GM18951 (cell line): Measurements from ENCODE around the gene AP2B1.
"Not testable (repeated sequence)": the region's sequence is repeated elsewhere in the genome, so short reads cannot be mapped to it uniquely, and the experiment has no call there.

Experiments used
- POLR2A ChIP-seq: IDR thresholded peaks from 4 replicates; pipeline ENCODE4 v1.6.1; 2011; ENCODE audit warnings: mild to moderate bottlenecking; ENCODE audit not compliant: insufficient read length, insufficient read depth; ENCODE audit errors: extremely low read depth
- in situ Hi-C: fragments of 300-500 bp; cut with MboI; formaldehyde crosslinking; loops from one replicate; pipeline ENCODE4 v1.12.0; 2022; ENCODE audit warnings: low sequenced_read_pairs, mixed read lengths, inconsistent platforms; ENCODE audit not compliant: unreplicated experiment

AP2B1 gene

DNA sequence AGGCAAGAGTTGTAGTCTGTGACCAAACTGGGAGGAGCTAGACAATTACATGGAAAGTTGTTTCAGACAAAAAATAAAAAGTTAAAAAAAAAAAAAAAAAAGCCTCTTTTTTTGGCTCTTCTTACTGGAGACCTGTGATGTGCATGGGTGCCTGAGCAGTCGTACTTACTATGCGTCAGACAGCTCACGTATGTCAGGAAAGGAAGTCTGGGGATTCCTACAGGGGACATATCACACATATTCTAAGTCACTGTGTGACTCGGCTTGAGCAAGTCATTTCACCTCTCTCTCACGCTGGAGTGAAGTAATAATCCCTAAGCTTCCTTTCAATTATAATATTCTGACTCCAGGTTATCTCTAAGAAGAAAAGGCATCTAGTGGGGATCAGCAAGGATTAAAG lies 32.5 kb upstream of the AP2B1 start:
- in situ Hi-C loops: no loop called here
- TF ChIP-seq POLR2A: no peak

DNA sequence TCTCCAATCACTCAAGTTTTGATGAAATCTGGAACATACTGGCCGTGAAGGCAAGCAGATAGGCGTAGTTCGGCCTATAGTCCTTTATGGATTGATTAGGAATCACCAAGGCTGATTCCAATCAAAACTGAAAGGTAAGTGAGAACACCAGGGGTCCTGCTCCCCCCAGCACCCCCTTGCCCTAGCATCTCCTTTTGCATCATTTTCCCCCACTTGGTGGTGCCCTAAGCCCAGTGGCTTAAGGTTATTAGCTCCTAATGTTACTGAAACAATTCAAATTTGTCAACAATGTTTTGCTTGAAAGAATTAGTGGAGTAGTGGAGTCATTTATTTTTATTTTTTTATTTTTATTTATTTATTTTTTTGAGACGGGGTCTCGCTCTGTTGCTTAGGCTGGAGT lies 31.4 kb upstream of the AP2B1 start:
- in situ Hi-C loops: no loop called here
- TF ChIP-seq POLR2A: no peak

DNA sequence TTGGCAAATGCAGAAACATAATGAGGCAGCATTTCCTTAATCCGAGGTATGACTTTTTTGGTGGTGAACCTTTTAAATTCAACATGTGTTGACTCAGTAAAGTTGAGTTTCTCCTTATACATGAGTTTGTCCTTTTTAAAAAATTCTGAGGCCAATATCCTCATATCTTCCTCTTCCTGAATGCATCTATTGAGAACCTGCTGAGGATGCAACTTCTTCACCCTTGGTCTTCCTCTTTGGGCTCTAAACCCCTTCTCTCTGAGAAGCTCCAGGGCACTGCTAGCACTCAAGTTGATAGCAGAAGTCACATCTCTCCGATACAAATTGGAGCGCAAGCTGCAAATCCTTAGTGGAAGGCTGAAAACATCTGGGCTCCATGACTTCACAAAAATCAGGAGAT lies 29.8 kb upstream of the AP2B1 start:
- in situ Hi-C loops: no loop called here
- TF ChIP-seq POLR2A: no peak

DNA sequence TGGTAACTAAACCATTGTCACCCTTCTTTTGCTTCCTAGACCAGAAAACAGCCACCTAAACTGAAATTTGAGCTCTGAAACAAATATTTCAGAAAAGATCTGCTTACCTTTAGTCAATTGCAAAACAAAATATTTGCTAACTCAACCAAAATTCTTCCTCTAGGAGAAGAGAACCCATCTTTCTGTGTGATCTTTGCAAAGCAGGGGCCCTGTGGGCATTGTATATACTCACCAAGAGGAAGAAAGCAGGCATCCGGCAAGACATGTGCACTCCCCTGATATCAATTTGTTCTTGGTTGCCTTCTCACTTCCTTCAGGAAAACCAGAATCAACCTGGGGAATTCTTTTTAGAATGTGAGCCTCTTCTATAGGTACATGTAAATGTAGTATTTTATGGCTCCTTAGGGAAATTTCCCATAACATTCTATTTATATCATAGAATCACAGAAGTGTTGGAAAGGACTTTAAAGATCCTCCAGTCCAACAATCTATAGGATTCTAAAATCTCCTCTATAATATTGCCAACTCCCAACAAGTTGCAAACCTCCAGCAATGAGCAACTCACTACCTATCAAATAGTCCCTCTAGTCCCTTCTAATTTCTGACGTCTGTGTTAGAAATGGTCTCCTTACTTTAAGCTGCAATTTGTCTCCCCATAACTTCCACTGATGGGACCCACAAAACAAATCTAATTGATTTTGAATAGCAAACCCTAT lies 27.5 kb upstream of the AP2B1 start:
- no peak for TF ChIP-seq POLR2A
- in situ Hi-C loops: no loop called here

DNA sequence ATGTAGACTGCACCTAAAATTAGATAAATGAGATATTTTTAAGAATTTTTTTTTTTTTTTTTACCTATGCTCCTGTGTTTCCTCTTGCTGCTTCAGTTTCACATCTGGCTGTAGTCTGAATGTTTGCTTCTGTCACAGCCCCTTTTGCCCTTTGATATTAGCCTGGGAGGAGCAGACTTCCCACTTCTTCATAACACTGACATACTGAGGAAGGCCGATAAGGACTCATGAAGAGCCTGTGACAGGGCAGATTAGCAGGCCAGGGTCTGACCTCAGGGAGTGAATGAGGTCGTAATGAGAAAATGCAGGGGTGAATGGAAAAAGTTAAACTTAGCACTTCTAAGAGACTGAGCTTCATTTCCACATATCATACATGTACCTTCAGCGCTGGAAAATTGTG lies 26.4 kb upstream of the AP2B1 start, which contains the start of gene SLFN14:
SLFN14 (minus strand) TSS at position 117 of the 400 bp plus-strand sequence. CDS start 2,757 bp downstream, outside the sequence.
- no peak for TF ChIP-seq POLR2A
- in situ Hi-C loops: no loop called here

DNA sequence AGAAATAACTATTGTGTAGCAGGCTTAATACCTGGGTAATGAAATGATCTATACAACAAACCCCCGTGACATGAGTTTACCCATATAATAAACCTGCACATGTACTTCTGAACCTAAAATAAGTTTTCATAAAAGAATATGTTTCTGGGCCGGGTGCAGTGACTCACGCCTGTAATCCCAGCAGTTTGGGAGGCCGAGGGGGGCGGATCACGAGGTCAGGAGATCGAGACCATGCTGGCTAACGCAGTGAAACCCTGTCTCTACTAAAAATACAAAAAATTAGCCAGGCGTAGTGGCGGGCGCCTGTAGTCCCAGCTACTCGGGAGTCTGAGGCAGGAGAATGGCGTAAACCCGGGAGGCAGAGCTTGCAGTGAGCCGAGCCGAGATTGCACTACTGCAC lies 23.9 kb upstream of the AP2B1 start:
- in situ Hi-C loops: not testable (repeated sequence)

DNA sequence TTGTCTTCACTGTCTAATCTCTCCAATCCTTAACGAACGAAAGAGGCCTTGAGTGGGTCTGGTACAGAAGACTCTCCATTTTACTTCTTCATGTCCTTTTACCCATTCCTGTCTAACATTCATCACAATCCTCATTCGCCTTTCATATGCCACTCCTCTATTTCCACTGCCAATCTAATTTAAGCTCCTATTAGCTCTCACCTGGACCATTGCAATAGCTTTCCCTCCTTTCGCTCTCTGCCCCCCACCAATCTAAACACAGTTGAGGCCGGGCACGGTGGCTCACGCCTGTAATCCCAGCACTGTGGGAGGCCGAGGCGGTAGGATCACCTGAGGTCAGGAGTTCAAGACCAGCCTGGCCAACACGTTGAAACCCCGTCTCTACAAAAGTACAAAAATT lies 20.2 kb upstream of the AP2B1 start:
- in situ Hi-C loops: no loop called here
- TF ChIP-seq POLR2A: no peak

DNA sequence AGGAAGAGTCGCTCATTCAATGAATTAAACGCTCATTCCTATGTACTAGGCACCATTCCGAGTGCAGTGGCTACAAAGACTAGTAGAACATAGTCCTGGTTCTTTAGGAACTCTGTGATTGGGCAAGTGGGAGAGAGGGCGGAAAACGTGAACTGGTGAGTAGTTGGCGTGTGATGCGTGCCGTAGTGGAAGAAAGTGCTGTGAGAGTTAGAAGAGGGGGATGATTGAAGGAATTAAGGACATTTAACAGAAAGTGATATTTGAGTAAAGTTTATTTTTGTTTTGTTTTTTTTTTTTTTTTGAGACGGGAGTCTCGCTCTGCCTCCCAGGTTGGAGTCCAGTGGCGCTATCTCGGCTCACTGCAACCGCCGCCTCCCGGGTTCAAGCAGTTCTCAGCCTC lies 18.6 kb upstream of the AP2B1 start:
- TF ChIP-seq POLR2A: no peak
- in situ Hi-C loops: no loop called here

DNA sequence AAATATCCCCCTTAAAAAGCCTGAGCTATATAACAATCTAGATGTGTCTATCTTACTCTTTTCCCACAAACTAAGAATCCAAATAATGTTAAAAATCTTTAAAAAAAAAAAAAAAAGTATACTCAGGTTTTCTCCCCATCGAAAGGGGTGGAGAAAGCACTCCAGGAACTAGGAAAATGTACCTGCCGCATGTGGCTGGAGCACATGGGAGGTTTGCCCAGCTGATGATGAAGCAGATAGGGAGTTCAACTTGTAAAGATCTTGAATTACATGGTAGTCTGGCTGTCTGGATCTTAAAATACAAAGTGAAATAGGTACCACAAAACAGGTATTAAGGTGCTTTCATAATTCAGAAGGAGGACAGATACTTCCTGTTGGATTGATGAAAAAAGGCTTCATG lies 17.7 kb upstream of the AP2B1 start:
- in situ Hi-C loops: no loop called here
- TF ChIP-seq POLR2A: no peak

DNA sequence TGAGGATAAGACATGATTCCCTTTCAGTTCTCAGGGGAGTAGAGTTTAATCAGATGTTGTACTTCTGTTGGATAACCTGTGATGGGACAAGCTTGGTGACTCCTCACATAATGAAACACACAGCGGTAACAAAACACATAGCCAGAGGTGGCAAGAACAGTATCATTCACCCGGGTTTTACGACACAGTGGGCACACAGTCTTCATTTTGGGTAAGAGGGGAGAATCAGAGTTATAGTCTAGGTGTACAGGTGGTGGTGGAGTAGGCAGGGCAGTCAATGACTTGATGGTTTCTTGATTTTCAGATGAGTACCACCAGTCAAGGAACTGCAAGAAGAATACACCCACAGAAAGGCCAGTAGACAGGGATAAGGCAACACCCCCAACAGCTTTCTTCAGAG lies 11.4 kb upstream of the AP2B1 start:
- in situ Hi-C loops: no loop called here

DNA sequence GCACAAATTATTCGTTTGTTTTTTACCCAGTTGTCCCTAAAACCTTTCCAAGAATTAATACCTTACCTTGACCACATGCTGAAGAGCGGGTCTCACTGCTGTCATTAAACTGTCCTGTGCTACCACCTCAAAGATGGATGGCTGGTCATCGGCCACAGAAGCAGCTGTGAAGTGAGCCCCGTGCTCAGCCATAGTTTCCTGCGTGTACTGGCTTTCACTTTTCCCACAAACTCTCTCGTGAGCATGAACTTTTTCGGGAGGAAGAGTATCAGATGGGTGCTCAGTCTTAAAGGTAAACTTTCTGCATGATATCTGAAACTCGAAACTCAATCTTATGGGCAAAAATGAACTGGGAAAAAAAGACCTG lies 9.3 kb upstream of the AP2B1 start:
- in situ Hi-C loops: no loop called here
- TF ChIP-seq POLR2A: no peak

More for the DNA sequence above, 11.4 kb upstream of the AP2B1 start:
- TF ChIP-seq POLR2A: no peak

DNA sequence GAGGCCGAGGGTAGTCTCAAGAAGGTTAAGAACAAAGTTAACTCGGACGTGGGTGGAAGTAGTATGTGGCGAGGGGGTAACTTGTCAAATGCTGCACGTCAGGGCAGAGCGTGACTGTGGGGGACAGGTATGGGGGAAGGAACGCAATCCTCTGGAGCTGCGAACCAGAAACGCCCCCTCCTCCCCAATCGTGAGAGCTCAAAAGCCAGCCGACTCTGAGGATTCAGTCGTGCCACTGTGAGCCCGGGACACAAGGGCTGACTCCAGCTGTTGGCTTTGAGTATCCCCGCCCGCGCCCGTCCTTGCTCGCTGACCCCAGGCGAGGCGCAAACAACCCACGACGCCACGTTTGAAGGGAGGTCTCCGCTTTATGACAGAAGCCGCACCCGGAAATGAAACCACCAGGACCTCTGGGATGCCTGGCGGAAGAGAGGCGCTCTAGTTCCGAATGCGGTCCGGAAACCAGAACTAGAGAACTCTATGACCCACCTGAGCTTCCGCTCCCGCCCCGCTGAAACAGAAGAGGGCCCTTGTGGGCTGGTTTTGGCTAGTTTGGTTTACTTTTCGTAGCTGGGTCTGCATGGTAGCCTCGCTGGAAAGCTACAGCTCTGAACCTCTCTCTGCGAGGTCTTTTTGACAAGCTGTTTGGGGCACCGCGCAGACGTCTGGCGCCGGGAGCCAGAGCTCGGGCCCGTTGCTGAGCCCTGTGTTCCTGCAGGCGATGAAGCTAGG lies 8.8 kb upstream of the AP2B1 start, which contains the start of gene PEX12:
PEX12 (minus strand) TSS at position 375 of the 732 bp plus-strand sequence. CDS start 550 bp downstream, outside the sequence.
- peak; percentile 87 for TF ChIP-seq POLR2A
- in situ Hi-C loops: no loop called here

DNA sequence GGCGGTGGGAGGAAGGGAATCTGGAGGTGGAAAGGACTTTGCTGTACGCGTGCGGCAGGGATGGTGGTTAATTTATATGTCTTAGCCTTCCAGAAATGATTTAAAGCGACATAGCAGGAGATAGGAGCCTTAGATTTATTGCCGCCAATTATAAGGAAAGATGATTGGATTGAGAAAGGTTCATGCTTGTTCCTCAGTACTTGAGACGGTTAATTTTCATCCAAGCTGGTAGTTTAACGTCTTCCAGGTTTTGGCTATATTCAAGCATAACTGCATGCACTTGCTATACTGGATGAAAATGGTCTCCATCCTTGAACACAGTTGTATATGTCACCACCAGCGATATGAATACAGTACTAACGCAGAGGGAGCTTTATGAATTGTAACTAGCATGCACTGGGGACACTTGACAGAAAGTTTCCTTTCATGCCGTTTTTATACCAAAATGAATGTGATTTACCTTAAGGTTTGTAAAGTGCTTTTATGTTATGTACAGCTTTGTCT lies 8.1 kb upstream of the AP2B1 start:
- in situ Hi-C loops: no loop called here
- TF ChIP-seq POLR2A: no peak

DNA sequence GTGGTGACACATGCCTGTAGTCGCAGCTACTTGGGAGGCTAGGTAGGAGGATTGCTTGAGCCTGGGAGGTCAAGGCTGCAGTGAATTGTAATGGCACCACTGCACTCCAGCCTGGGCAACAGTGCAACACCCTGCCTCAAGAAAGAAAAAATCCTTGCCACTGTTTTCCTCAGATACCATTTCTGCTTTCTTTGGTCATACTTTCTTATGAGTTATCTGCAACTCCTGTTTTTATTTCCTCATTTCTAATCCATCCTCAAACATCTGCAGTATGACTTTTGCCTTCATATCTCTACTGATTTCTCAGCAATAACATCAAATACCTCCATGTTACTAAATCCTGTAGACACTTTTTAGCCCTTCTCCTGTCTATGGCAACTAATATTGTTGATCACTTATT lies 3.1 kb upstream of the AP2B1 start:
- in situ Hi-C loops: no loop called here
- TF ChIP-seq POLR2A: no peak
